IMR-90 (cell line): ENCODE data around the gene PRKCA. TPM values are rescaled to one million over a fixed set of nuclear protein-coding genes. Genes with fewer than 3 reads are reported as not detected.

Experiments
- ATAC-seq: fragments of 200-7000 bp; cut with Tn5 transposase; 2 replicates; pipeline ENCODE4 v1.9.1; 2020; ENCODE audit warnings: low read depth, mild to moderate bottlenecking, moderate library complexity
- BruUV-seq: library from RNA; stranded (reverse); fragments of 400-500 nt; replicated peaks from 2 replicates; lab custom pipeline; 2021; lab: Mats Ljungman, UMichigan
- CTCF ChIA-PET: fragments of 300-600 bp; formaldehyde crosslinking; extraction: SDS; loops from one replicate; lab custom pipeline; 2021; ENCODE audit warnings: antibody characterized with exemption; lab: Yijun Ruan, JAX
- POLR2A ChIA-PET: fragments of 300-600 bp; sonication (Branson Sonifier 250); formaldehyde crosslinking; loops from one replicate; lab custom pipeline; 2022; ENCODE audit warnings: antibody characterized with exemption; ENCODE audit not compliant: unreplicated experiment; lab: Charles Lee
- DNase-seq: peaks from one replicate; pipeline ENCODE4 v3.0.0; 2013
- H2AFZ ChIP-seq: replicated peaks from 2 replicates; pipeline ENCODE3; 2013; ENCODE audit warnings: low read length, mild to moderate bottlenecking; ENCODE audit not compliant: poor library complexity
- H2AK5ac ChIP-seq: 2 replicates; pipeline ENCODE4 v1.6.1; 2013; ENCODE audit warnings: low read depth, low read length, inconsistent platforms
- H2AK9ac ChIP-seq: replicated peaks from 2 replicates; pipeline ENCODE3; 2013; ENCODE audit warnings: mild to moderate bottlenecking, low read depth, low read length, moderate library complexity; ENCODE audit not compliant: poor library complexity
- H2BK120ac ChIP-seq: 2 replicates; pipeline ENCODE4 v1.6.1; 2013; ENCODE audit warnings: low read depth, low read length, inconsistent platforms
- H2BK15ac ChIP-seq: 3 replicates; pipeline ENCODE4 v1.6.1; 2013; ENCODE audit warnings: low read depth, low read length, inconsistent platforms
- H2BK20ac ChIP-seq: 2 replicates; pipeline ENCODE4 v1.6.1; 2013; ENCODE audit warnings: low read depth, mild to moderate bottlenecking, inconsistent platforms, low read length, moderate library complexity
- H2BK5ac ChIP-seq: 2 replicates; pipeline ENCODE4 v1.6.1; 2013; ENCODE audit warnings: mild to moderate bottlenecking, low read depth, low read length, inconsistent platforms; ENCODE audit not compliant: poor library complexity, severe bottlenecking
- H3K14ac ChIP-seq: replicated peaks from 2 replicates; pipeline ENCODE4 v1.6.1; 2013; ENCODE audit warnings: low read depth, low read length, inconsistent platforms
- H3K18ac ChIP-seq: 2 replicates; pipeline ENCODE4 v1.6.1; 2013; ENCODE audit warnings: low read depth, low read length, control low read depth
- H3K23ac ChIP-seq: 2 replicates; pipeline ENCODE4 v1.6.1; 2013; ENCODE audit warnings: low read depth, low read length, inconsistent platforms
- H3K27ac ChIP-seq: 2 replicates; pipeline ENCODE4 v1.5.1; 2013; ENCODE audit warnings: mild to moderate bottlenecking, control low read depth, low read length; ENCODE audit not compliant: insufficient read depth
- H3K27me3 ChIP-seq: 2 replicates; pipeline ENCODE4 v1.6.1; 2013; ENCODE audit warnings: low read length; ENCODE audit not compliant: control insufficient read depth, insufficient read depth
- H3K36me3 ChIP-seq: 2 replicates; pipeline ENCODE4 v1.6.1; 2013; ENCODE audit warnings: low read length, mixed read lengths; ENCODE audit not compliant: control insufficient read depth, insufficient read depth
- H3K4ac ChIP-seq: 2 replicates; pipeline ENCODE4 v1.6.1; 2013; ENCODE audit warnings: low read depth, low read length, inconsistent platforms
- H3K4me1 ChIP-seq: 2 replicates; pipeline ENCODE4 v1.6.1; 2013; ENCODE audit warnings: low read length, mixed read lengths; ENCODE audit not compliant: control insufficient read depth, insufficient read depth
- H3K4me2 ChIP-seq: 2 replicates; pipeline ENCODE4 v1.6.1; 2013; ENCODE audit warnings: low read depth, mild to moderate bottlenecking, control low read depth, low read length, moderate library complexity
- H3K4me3 ChIP-seq: 2 replicates; pipeline ENCODE4 v1.5.1; 2013; ENCODE audit warnings: low read depth, mild to moderate bottlenecking, control low read depth, low read length, moderate library complexity; ENCODE audit not compliant: insufficient read depth
- H3K56ac ChIP-seq: 2 replicates; pipeline ENCODE4 v1.6.1; 2013; ENCODE audit warnings: low read length, inconsistent platforms; ENCODE audit not compliant: insufficient read depth; ENCODE audit errors: extremely low read depth
- H3K79me1 ChIP-seq, 2 experiments: 2 replicates each; pipeline ENCODE4 v1.6.1; 2013; ENCODE audit warnings: low read length in 2 of 2, inconsistent platforms in 1 of 2, low read depth in 1 of 2
- H3K9ac ChIP-seq: 2 replicates; pipeline ENCODE4 v1.6.1; 2013; ENCODE audit warnings: low read depth, low read length, control low read depth
- H3K9me1 ChIP-seq: 2 replicates; pipeline ENCODE4 v1.6.1; 2013; ENCODE audit warnings: low read length, inconsistent platforms; ENCODE audit not compliant: insufficient read depth
- H3K9me3 ChIP-seq: 2 replicates; pipeline ENCODE4 v1.6.1; 2013; ENCODE audit warnings: low read length; ENCODE audit not compliant: control insufficient read depth, insufficient read depth
- H4K20me1 ChIP-seq: 2 replicates; pipeline ENCODE4 v1.6.1; 2013; ENCODE audit warnings: low read length, inconsistent platforms; ENCODE audit not compliant: insufficient read depth
- H4K5ac ChIP-seq: 2 replicates; pipeline ENCODE4 v1.6.1; 2013; ENCODE audit warnings: mild to moderate bottlenecking, low read depth, low read length, control low read depth
- H4K8ac ChIP-seq, 2 experiments: 2 replicates each; pipeline ENCODE4 v1.6.1; 2013; ENCODE audit warnings: low read depth in 2 of 2, low read length in 2 of 2, control low read depth in 1 of 2, inconsistent platforms in 1 of 2
- H4K91ac ChIP-seq: 2 replicates; pipeline ENCODE4 v1.6.1; 2013; ENCODE audit warnings: low read depth, low read length, inconsistent platforms; ENCODE audit not compliant: insufficient read depth
- BHLHE40 ChIP-seq: fragments of 150-350 bp; IDR thresholded peaks from 2 replicates; pipeline ENCODE4 v1.6.1; 2016; ENCODE audit warnings: mild to moderate bottlenecking, low read depth, low read length
- CEBPB ChIP-seq: IDR thresholded peaks from 2 replicates; pipeline ENCODE4 v1.6.1; 2012; ENCODE audit warnings: low read depth, low read length, improper control_type of control experiment
- CHD1 ChIP-seq: IDR thresholded peaks from 2 replicates; pipeline ENCODE4 v1.6.1; 2012; ENCODE audit warnings: low read depth, low read length, improper control_type of control experiment
- CTCF ChIP-seq: conservative IDR thresholded peaks from 2 replicates; pipeline ENCODE4 v1.5.1; 2012; ENCODE audit warnings: mild to moderate bottlenecking, low read depth, low read length, improper control_type of control experiment
- ELK1 ChIP-seq: fragments of 150-350 bp; IDR thresholded peaks from 2 replicates; pipeline ENCODE4 v1.6.1; 2016; ENCODE audit warnings: low read depth, mild to moderate bottlenecking, low read length, moderate library complexity, borderline replicate concordance
- FOS ChIP-seq: fragments of 150-350 bp; IDR thresholded peaks from 2 replicates; pipeline ENCODE4 v1.6.1; 2016; ENCODE audit warnings: low read depth, low read length
- MAFK ChIP-seq: IDR thresholded peaks from 2 replicates; pipeline ENCODE4 v1.6.1; 2012; ENCODE audit warnings: low read depth, low read length, improper control_type of control experiment
- MAZ ChIP-seq: IDR thresholded peaks from 2 replicates; pipeline ENCODE4 v1.6.1; 2012; ENCODE audit warnings: low read depth, mild to moderate bottlenecking, low read length, improper control_type of control experiment, moderate library complexity, borderline replicate concordance
- MXI1 ChIP-seq: IDR thresholded peaks from 2 replicates; pipeline ENCODE4 v1.6.1; 2012; ENCODE audit warnings: low read depth, mild to moderate bottlenecking, low read length, moderate library complexity, borderline replicate concordance
- NFE2L2 ChIP-seq: fragments of 150-350 bp; IDR thresholded peaks from 2 replicates; pipeline ENCODE4 v1.6.1; 2016; ENCODE audit warnings: low read depth, mild to moderate bottlenecking, low read length
- POLR2A ChIP-seq: IDR thresholded peaks from 2 replicates; pipeline ENCODE4 v1.6.1; 2012; ENCODE audit warnings: mild to moderate bottlenecking, low read depth, low read length
- RAD21 ChIP-seq: IDR thresholded peaks from 2 replicates; pipeline ENCODE4 v1.6.1; 2012; ENCODE audit warnings: low read length, improper control_type of control experiment
- RCOR1 ChIP-seq: IDR thresholded peaks from 2 replicates; pipeline ENCODE4 v1.6.1; 2012; ENCODE audit warnings: mild to moderate bottlenecking, low read length, improper control_type of control experiment; ENCODE audit not compliant: insufficient replicate concordance
- RFX5 ChIP-seq: IDR thresholded peaks from 2 replicates; pipeline ENCODE4 v1.8.0; 2012; ENCODE audit warnings: low read depth, mild to moderate bottlenecking, low read length, moderate library complexity
- SMC3 ChIP-seq: fragments of 150-350 bp; IDR thresholded peaks from 2 replicates; pipeline ENCODE4 v1.6.1; 2016; ENCODE audit warnings: low read depth, mild to moderate bottlenecking, antibody characterized with exemption, low read length, moderate library complexity
- WGBS, 2 experiments: methylation state at CpG; one replicate each; pipeline versions ENCODE4 v1.1.5 to v1.1.7; 2013; ENCODE audit warnings: missing lambda C conversion rate in 2 of 2; ENCODE audit not compliant: insufficient read length in 1 of 2; ENCODE audit errors: extremely low coverage in 2 of 2; 5-methylcytosine and 5-hydroxymethylcytosine counted together
- dilution Hi-C: fragments of 300-500 bp; cut with HindIII; formaldehyde crosslinking; loops from one replicate; pipeline ENCODE4 v1.14.3; 2018; ENCODE audit warnings: low sequenced_read_pairs; ENCODE audit not compliant: unreplicated experiment
- in situ Hi-C: fragments of 300-500 bp; cut with MboI; formaldehyde crosslinking; loops from 3 replicates; pipeline ENCODE4 v1.14.3; 2019; ENCODE audit warnings: low sequenced_read_pairs, inconsistent platforms, mixed read lengths
- intact Hi-C: fragments of 100-400 bp; cut with micrococcal nuclease; formaldehyde crosslinking; loops from 2 replicates; pipeline ENCODE4 v1.10.0; 2022
- polyA plus RNA-seq, 3 experiments: library from polyadenylated mRNA; depleted of rRNA; stranded (reverse); fragments of >200 nt; gene quantifications; 2 replicates each; pipeline ENCODE4 v1.2.3, GENCODE V29; 2012; ENCODE audit warnings: low replicate concordance in 1 of 3
- total RNA-seq: library from RNA; depleted of rRNA; stranded (reverse); fragments of >200 nt; gene quantifications from 2 replicates; pipeline ENCODE4 v1.2.3, GENCODE V29; 2012
- TF ChIP-seq, protein P1 (sequence below): fragments of 150-350 bp; IDR thresholded peaks from 2 replicates; pipeline ENCODE4 v1.6.1; 2017; ENCODE audit warnings: mild to moderate bottlenecking, antibody characterized with exemption, low read length, low read depth

Gene PRKCA
- total and polyA plus RNA-seq, 2 of the 4 experiments (the other 2 are of a cell fraction): 31.0 to 46.0 TPM

DNA sequence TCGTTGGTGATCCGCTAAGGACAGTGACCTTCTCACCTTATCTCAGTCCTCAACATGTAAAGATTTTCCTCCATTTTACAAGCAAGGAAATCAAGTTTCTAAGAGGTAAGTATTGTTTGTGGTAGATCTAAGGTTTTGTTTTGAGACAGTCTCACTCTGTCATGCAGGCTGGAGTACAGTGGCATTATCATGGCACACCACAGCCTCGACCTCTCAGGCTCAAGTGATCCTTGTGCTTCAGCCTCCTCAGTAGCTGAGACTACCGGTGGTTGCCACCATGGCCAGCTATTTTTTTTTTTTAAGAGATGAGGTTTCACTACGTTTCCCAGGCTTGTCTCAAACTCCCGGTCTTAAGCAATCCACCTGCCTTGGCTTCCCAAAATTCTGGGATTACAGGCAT is 34.9 kb downstream of the PRKCA start:
- H4K91ac ChIP-seq: no peak overlapping the region
- no peaks in the 10 kb centered on the region for H3K9me3 ChIP-seq
- dilution Hi-C loops (no loop called here), in situ Hi-C loops (no loop called here), intact Hi-C loops (no loop called here)
- no peak overlapping the region for H3K23ac ChIP-seq
- H2BK15ac ChIP-seq: no peak overlapping the region
- no peak overlapping the region for H4K8ac ChIP-seq
- no peak overlapping the region for H4K5ac ChIP-seq
- H3K27me3 ChIP-seq: no peaks in the 10 kb centered on the region
- peaks cover 12% of the 10 kb centered on the region for H3K9me1 ChIP-seq
- H3K4me2 ChIP-seq: no peak overlapping the region
- no peak overlapping the region for H3K18ac ChIP-seq
- no peak overlapping the region for H2AFZ ChIP-seq
- BruUV-seq: no TSS peak
- H2AK5ac ChIP-seq: no peak overlapping the region
- TF ChIP-seq CHD1: no peak
- no peak for TF ChIP-seq CEBPB
- TF ChIP-seq MAFK: no peak
- no peak for TF ChIP-seq NFE2L2
- TF ChIP-seq BHLHE40: no peak
- no peak for TF ChIP-seq MAZ
- TF ChIP-seq FOS: no peak
- TF ChIP-seq RFX5: no peak
- no peak for TF ChIP-seq RCOR1
- no peak for TF ChIP-seq POLR2A
- TF ChIP-seq ELK1: no peak
- no peak for TF ChIP-seq CTCF
- TF ChIP-seq MXI1: no peak
- TF ChIP-seq, protein P1, sequence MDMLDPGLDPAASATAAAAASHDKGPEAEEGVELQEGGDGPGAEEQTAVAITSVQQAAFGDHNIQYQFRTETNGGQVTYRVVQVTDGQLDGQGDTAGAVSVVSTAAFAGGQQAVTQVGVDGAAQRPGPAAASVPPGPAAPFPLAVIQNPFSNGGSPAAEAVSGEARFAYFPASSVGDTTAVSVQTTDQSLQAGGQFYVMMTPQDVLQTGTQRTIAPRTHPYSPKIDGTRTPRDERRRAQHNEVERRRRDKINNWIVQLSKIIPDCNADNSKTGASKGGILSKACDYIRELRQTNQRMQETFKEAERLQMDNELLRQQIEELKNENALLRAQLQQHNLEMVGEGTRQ: no peak
- TF ChIP-seq SMC3: no peak
- no peak for TF ChIP-seq RAD21
- DNase-seq: no peak
- no peak overlapping the region for H2BK20ac ChIP-seq
- H3K79me1 ChIP-seq: peaks cover 29 to 74% of the 10 kb centered on the region in 2 experiments
- H2BK5ac ChIP-seq: no peak overlapping the region
- ChIA-PET POLR2A (interaction anchor here (0.7 kb wide), 1 partner anchor 120 kb away, joined by 5 read pairs; no protein-coding TSS in a partner anchor), CTCF (no interaction called here)
- no CpG with 5 or more reads among the region's 6 CpGs for WGBS, 2 experiments
- no peak overlapping the region for H3K4me3 ChIP-seq
- no peak overlapping the region for H3K9ac ChIP-seq
- no peak overlapping the region for H2BK120ac ChIP-seq
- H3K36me3 ChIP-seq: 0 out of 2 replicates have a peak, but pooled peaks cover 1% of the 10 kb centered on the region
- H3K27ac ChIP-seq: no peak overlapping the region
- peaks cover 34% of the 10 kb centered on the region; the same call in 1 of the 2 replicates for H4K20me1 ChIP-seq
- no peak for ATAC-seq
- peaks cover 13% of the 10 kb centered on the region for H3K4me1 ChIP-seq
- no peak overlapping the region for H3K56ac ChIP-seq
- no peak overlapping the region for H3K14ac ChIP-seq
- H3K4ac ChIP-seq: no peak overlapping the region
- H2AK9ac ChIP-seq: no peak overlapping the region
